ENCODE data around the gene WWOX. TPM values are rescaled to one million over a fixed set of nuclear protein-coding genes. Genes with fewer than 3 reads are reported as not detected.

The WWOX gene
- total and polyA plus RNA-seq, 2 of the 13 experiments (the other 11 are each of a cell fraction or from before 2014, with no cell fraction given): 9.1 to 37.4 TPM

- no peak for TF ChIP-seq MAX (IDR thresholded peaks at IDR 0.05)
- TF ChIP-seq ZNF274 (CRISPR knock-in tag; IDR thresholded peaks at IDR 0.05): no peak
Measured at GRCh38 chr16:78230832-78231231, 131.4 kb downstream of the WWOX start (continued).

GRCh38 chr16:78235168-78235800 is 135.8 kb downstream of the WWOX start:
- Histone ChIP-seq H3K9me3 (ENCODE audit: low read length) (no peaks in the 10 kb centered on the region), H2AFZ (ENCODE audit: low read length) (no peak overlapping the region), H3K4me3 (replicated peaks in 1 of 3; ENCODE audit: insufficient read depth in 1 of 3, low read depth in 2 of 3, low read length in 3 of 3) (no peak overlapping the region), H4K20me1 (ENCODE audit: insufficient read depth, low read length) (no peaks in the 10 kb centered on the region), H3K79me2 (ENCODE audit: insufficient read depth, low read length) (no peaks in the 10 kb centered on the region), H3K9ac (ENCODE audit: insufficient read depth, low read depth, low read length) (no peak overlapping the region), H3K4me1 (ENCODE audit: insufficient read depth, low read length) (peaks cover 21% of the 10 kb centered on the region), H3K4me2 (ENCODE audit: low read depth, low read length) (no peak overlapping the region), H3K36me3 (replicated peaks in 1 of 2; ENCODE audit: control insufficient read depth in 1 of 2, insufficient read depth in 2 of 2, low read length in 2 of 2) (no peaks in the 10 kb centered on the region), H3K27ac (ENCODE audit: extremely low read length, insufficient read depth, low read length) (no peak overlapping the region), H3K27me3 (ENCODE audit: control insufficient read depth in 1 of 2, insufficient read depth in 2 of 2, low read length in 2 of 2) (no peaks in the 10 kb centered on the region)
- 30% methylated on average over 9 of the region's 9 CpGs for whole genome bisulfite sequencing (ENCODE audit: low lambda C conversion rate)
- ChIA-PET POLR2A (no interaction called here), CTCF (ENCODE audit: low intra/inter-chr PET ratio, low total read pairs) (interaction anchor here (1.1 to 3.1 kb wide), 3 partner anchors 101 to 202 kb away, joined by 3 to 38 read pairs (median 4); no protein-coding TSS in a partner anchor)
- DNase-seq (ENCODE audit: low spot score): peak; percentile 65
- no TSS peak for BruUV-seq (replicated peaks)
- FAIRE-seq: peak; percentile 76
- ATAC-seq: peak; percentile 96
- in situ Hi-C loops (cut with HindIII; ENCODE audit: extremely low pct_ligation_motif_present, low pct_unique_long_range_greater_than_20kb): loop anchor here (10.0 to 25.0 kb wide), 3 partner anchors 530 to 1377 kb away; partner anchors contain the start of gene MAF
- intact Hi-C loops (cut with micrococcal nuclease; ENCODE audit: unreplicated experiment): loop anchor here (1.0 kb wide), 2 partner anchors 100 to 112 kb away; no protein-coding TSS in a partner anchor
- TF ChIP-seq USF2 (IDR thresholded peaks at IDR 0.05; ENCODE audit: low read depth, low read length) (no peak), USF2 (CRISPR knock-in tag; IDR thresholded peaks at IDR 0.05; ENCODE audit: borderline replicate concordance) (no peak), JUNB (CRISPR knock-in tag; IDR thresholded peaks at IDR 0.05; ENCODE audit: borderline replicate concordance) (no peak), MAX (IDR thresholded peaks at IDR 0.05) (no peak), ZGPAT (CRISPR knock-in tag; IDR thresholded peaks at IDR 0.05) (peak; percentile 52; the same call in 1 of the 2 replicates), ZBTB7B (CRISPR knock-in tag; IDR thresholded peaks at IDR 0.05) (no peak), KDM2A (CRISPR knock-in tag; IDR thresholded peaks at IDR 0.05; ENCODE audit: borderline replicate concordance, low read depth) (peak; percentile 73; the same call in 1 of the 2 replicates), DDIT3 (CRISPR knock-in tag; IDR thresholded peaks at IDR 0.05) (no peak), ZNF138 (CRISPR knock-in tag; IDR thresholded peaks at IDR 0.05; ENCODE audit: low read depth) (no peak), SMAD3 (CRISPR knock-in tag; IDR thresholded peaks at IDR 0.05) (peak; percentile 34; the same call in 1 of the 2 replicates), HMG20A (CRISPR knock-in tag; IDR thresholded peaks at IDR 0.05; ENCODE audit: borderline replicate concordance) (no peak; the same call in 1 of the 2 replicates), ATF6 (CRISPR knock-in tag; conservative IDR thresholded peaks at IDR 0.05) (0 out of 2 replicates have a peak, but pooled peaks have one; percentile 83), SAFB2 (CRISPR knock-in tag; IDR thresholded peaks at IDR 0.05; ENCODE audit: borderline replicate concordance, low read depth) (no peak), PHF21A (CRISPR knock-in tag; IDR thresholded peaks at IDR 0.05) (no peak), MIER3 (CRISPR knock-in tag; IDR thresholded peaks at IDR 0.05; ENCODE audit: borderline replicate concordance) (peak; percentile 43; the same call in 1 of the 2 replicates)
